ENCODE measurements around the gene CYP24A1.

GRCh38 chr20:54140486-54140885 lies 33.3 kb downstream of the CYP24A1 start:
- TF ChIP-seq EZH2 (IDR thresholded peaks at IDR 0.05; ENCODE audit: insufficient read depth, poor library complexity, severe bottlenecking) (no peak), EZH2phosphoT487 (IDR thresholded peaks at IDR 0.05; ENCODE audit: insufficient read depth, low read depth) (no peak)
